ENCODE data around the gene LRMDA. TPM values are rescaled to one million over a fixed set of nuclear protein-coding genes. Genes with fewer than 3 reads are reported as not detected.

LRMDA gene
- total RNA-seq, 5 donors from 2014 or later (not counting 1 experiment from before 2014, with no cell fraction given): 0.30 to 1.2 TPM; not detected in 3

DNA sequence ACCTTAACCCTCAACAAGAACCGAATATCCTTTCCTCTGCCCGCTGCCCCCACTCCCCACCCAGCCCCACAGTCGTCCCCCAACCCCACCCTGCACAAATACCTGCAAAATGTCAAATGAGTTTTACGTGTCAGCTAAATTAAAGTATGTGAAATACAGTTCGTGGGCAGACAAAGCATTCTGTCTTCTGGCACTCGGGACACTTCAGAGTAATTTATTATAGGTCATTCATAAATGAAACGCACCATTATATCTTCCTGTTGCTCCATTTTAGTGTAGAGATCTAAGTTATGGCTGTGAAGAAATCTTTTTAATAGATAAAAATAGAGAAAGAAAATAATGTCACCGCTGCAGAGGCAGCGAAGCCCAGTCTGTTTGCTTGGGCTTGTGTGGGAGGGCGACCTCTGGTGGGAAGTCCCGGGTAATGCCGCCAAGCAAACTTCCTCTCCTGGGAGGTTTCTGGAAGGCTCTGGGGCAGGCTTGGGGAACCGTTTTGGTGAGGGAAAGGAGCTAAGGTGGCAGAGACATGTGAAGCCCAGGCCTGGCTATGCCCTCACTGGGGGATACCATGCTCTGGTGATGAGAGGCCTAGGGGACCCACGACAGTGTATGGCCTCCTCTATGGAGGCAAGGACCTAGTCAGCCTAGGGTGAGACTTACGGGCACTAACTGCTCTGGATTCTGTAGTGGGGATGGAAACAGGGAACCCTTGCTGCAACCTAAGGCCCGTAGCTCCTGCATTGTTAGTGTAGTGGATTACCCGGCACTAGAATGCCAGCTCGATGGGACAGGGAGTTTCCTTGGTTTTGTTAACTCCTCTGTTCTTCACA, 604.9 kb downstream of the LRMDA start:
- POLR2A ChIA-PET: no interaction called here
- Histone ChIP-seq H3K4me3 (ENCODE audit: control insufficient read depth in 1 of 2, extremely low read depth in 1 of 2, low read length in 1 of 2) (no peak overlapping the region), H3K9me3 (no peaks in the 10 kb centered on the region), H3K36me3 (ENCODE audit: control insufficient read depth in 2 of 2, extremely low read depth in 1 of 2, insufficient read depth in 1 of 2, low read length in 1 of 2) (no peaks in the 10 kb centered on the region), H3K27me3 (replicated peaks in 1 of 2; ENCODE audit: control insufficient read depth in 2 of 2, extremely low read depth in 1 of 2, insufficient read depth in 2 of 2, low read length in 1 of 2) (peaks cover 0 to 11% of the 10 kb centered on the region in 2 experiments), H3K27ac (ENCODE audit: low read length) (no peak overlapping the region), H3K4me1 (ENCODE audit: control insufficient read depth in 1 of 2, extremely low read depth in 1 of 2, insufficient read depth in 2 of 2, low read length in 2 of 2) (no peaks in the 10 kb centered on the region)
- ATAC-seq (replicated peaks in 1 of 4) (no peak), DNase-seq (peak in 23 of 35 experiments; percentile 2 to 43 (median 15))
- 28% methylated on average over 3 of the region's 18 CpGs for WGBS (ENCODE audit: insufficient coverage)
- no peaks in the 10 kb centered on the region for H3K36me3 Mint-ChIP-seq
- CTCF ChIA-PET: interaction anchor here in 1 of 2 donors (0.7 kb wide), 1 partner anchor 12 kb away, joined by 3 read pairs; no protein-coding TSS in a partner anchor
- H3K27me3 Mint-ChIP-seq: peaks cover 5 to 14% of the 10 kb centered on the region in 2 donors
- H3K4me1 Mint-ChIP-seq: no peaks in the 10 kb centered on the region
- H3K27ac Mint-ChIP-seq: no peak overlapping the region
- no peak overlapping the region for H3K4me3 Mint-ChIP-seq
- peaks cover 5 to 9% (median 6%) of the 10 kb centered on the region in 3 donors for H3K9me3 Mint-ChIP-seq

DNA sequence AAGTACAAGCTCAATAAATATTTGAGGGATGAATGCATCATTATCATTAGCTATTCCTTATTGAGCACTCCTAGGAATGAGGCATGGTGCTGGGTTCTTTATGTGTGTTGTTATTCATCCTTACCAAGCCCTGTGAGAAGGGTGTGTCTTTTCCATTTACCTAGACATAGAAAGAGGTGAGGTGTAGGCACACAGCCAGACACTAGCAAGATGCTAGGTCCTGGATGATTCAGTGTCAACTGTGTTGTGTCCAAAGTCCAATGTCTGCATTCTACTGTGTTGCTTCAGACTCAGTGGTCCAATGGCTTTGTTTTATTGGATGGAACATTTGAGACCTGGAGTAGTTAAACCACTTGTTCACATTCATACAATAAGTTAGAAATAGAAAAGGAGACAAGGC, 605.5 kb downstream of the LRMDA start:
- no peak overlapping the region for H3K27ac ChIP-seq (ENCODE audit: low read length)
- H3K27me3 Mint-ChIP-seq: peaks cover 1 to 14% of the 10 kb centered on the region in 2 donors
- ChIA-PET POLR2A (interaction anchor here in 1 of 2 donors (0.5 kb wide), 1 partner anchor 1011 kb away, joined by 3 read pairs; no protein-coding TSS in a partner anchor), CTCF (interaction anchor here in 1 of 2 donors (1.3 kb wide), 1 partner anchor 11 kb away, joined by 5 read pairs; no protein-coding TSS in a partner anchor)
- ATAC-seq (replicated peaks in 1 of 4) (no peak), DNase-seq (no peak)
- H3K9me3 Mint-ChIP-seq: peaks cover 5 to 9% (median 6%) of the 10 kb centered on the region in 3 donors
- H3K4me3 Mint-ChIP-seq: no peak overlapping the region
- no peaks in the 10 kb centered on the region for H3K4me1 ChIP-seq (ENCODE audit: control insufficient read depth in 1 of 2, extremely low read depth in 1 of 2, insufficient read depth in 2 of 2, low read length in 2 of 2)
- no peaks in the 10 kb centered on the region for H3K9me3 ChIP-seq
- peaks cover 0 to 10% of the 10 kb centered on the region in 2 experiments for H3K27me3 ChIP-seq (replicated peaks in 1 of 2; ENCODE audit: control insufficient read depth in 2 of 2, extremely low read depth in 1 of 2, insufficient read depth in 2 of 2, low read length in 1 of 2)
- no peaks in the 10 kb centered on the region for H3K4me1 Mint-ChIP-seq
- no peak overlapping the region for H3K27ac Mint-ChIP-seq
- no peaks in the 10 kb centered on the region for H3K36me3 ChIP-seq (ENCODE audit: control insufficient read depth in 2 of 2, extremely low read depth in 1 of 2, insufficient read depth in 1 of 2, low read length in 1 of 2)
- H3K4me3 ChIP-seq (ENCODE audit: control insufficient read depth in 1 of 2, extremely low read depth in 1 of 2, low read length in 1 of 2): no peak overlapping the region
- no peaks in the 10 kb centered on the region for H3K36me3 Mint-ChIP-seq

DNA sequence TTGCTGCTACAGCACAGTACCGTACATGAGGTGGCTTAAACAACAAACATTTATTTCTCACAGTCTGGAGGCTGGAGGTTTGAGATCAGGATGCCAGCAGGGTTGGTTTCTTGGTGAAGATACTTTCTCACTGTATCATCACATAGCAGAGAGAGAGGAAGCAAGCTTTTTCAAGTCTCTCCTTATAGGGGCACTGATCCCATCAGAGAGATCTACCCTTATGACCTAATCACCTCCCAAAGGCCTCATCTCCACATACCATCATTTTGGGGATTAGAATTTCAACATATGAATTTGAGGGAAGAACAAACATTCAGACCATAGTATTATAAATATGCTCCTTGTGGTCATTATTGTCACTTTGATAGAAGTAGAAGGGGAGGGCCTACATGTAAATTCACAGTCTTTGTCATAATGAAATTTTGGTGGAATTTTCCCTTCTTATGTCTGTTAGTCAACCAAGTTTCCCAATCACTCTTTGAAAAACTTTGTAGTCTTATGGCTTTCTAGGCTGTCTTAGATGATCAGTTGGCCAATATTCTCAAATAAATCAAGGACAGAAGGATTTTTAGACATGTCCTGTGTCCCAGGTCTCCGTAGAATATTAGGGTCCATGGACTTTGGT, 606.2 kb downstream of the LRMDA start:
- no CpG with 5 or more reads among the region's 2 CpGs for WGBS (ENCODE audit: insufficient coverage)
- no peak overlapping the region for H3K27ac Mint-ChIP-seq
- Histone ChIP-seq H3K4me3 (ENCODE audit: control insufficient read depth in 1 of 2, extremely low read depth in 1 of 2, low read length in 1 of 2) (no peak overlapping the region), H3K27me3 (replicated peaks in 1 of 2; ENCODE audit: control insufficient read depth in 2 of 2, extremely low read depth in 1 of 2, insufficient read depth in 2 of 2, low read length in 1 of 2) (peaks cover 0 to 7% of the 10 kb centered on the region in 2 experiments), H3K27ac (ENCODE audit: low read length) (no peak overlapping the region), H3K4me1 (ENCODE audit: control insufficient read depth in 1 of 2, extremely low read depth in 1 of 2, insufficient read depth in 2 of 2, low read length in 2 of 2) (no peaks in the 10 kb centered on the region), H3K36me3 (ENCODE audit: control insufficient read depth in 2 of 2, extremely low read depth in 1 of 2, insufficient read depth in 1 of 2, low read length in 1 of 2) (no peaks in the 10 kb centered on the region), H3K9me3 (no peaks in the 10 kb centered on the region)
- H3K36me3 Mint-ChIP-seq: no peaks in the 10 kb centered on the region
- H3K9me3 Mint-ChIP-seq: peaks cover 5 to 9% (median 6%) of the 10 kb centered on the region in 3 donors
- H3K4me3 Mint-ChIP-seq: no peak overlapping the region
- DNase-seq: no peak
- ATAC-seq (replicated peaks in 1 of 4): no peak
- POLR2A ChIA-PET: no interaction called here
- CTCF ChIA-PET: interaction anchor here in 1 of 2 donors (1.3 kb wide), 1 partner anchor 11 kb away, joined by 5 read pairs; no protein-coding TSS in a partner anchor
- H3K4me1 Mint-ChIP-seq: no peaks in the 10 kb centered on the region
- H3K27me3 Mint-ChIP-seq: peaks cover 1 to 14% of the 10 kb centered on the region in 2 donors

DNA sequence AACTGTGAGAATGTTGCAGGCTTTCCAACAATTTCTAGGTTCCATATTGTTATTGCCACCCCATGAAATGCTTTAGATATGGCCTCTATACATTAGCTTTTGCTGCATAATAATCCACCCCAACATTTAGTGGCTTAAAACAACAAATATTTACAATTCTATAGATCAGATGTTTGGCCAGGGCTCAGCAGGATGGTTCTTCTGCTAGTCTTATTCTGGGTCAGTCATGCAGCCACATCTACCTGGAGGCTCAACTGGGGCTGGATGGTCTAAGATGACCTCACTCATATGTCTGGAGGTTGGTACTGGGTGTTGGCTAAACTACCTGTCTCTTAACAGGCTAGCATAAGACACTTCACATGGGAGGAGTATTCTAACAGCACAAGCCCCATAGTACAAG, 607.3 kb downstream of the LRMDA start:
- CTCF ChIA-PET: no interaction called here
- no peaks in the 10 kb centered on the region for H3K36me3 ChIP-seq (ENCODE audit: control insufficient read depth in 2 of 2, extremely low read depth in 1 of 2, insufficient read depth in 1 of 2, low read length in 1 of 2)
- H3K4me1 Mint-ChIP-seq: no peaks in the 10 kb centered on the region
- H3K27me3 Mint-ChIP-seq: peaks cover 1 to 8% of the 10 kb centered on the region in 2 donors
- no peaks in the 10 kb centered on the region for H3K9me3 ChIP-seq
- no peak overlapping the region for H3K27ac ChIP-seq (ENCODE audit: low read length)
- POLR2A ChIA-PET: no interaction called here
- H3K27me3 ChIP-seq (replicated peaks in 1 of 2; ENCODE audit: control insufficient read depth in 2 of 2, extremely low read depth in 1 of 2, insufficient read depth in 2 of 2, low read length in 1 of 2): peaks cover 0 to 5% of the 10 kb centered on the region in 2 experiments
- no peak overlapping the region for H3K27ac Mint-ChIP-seq
- no peaks in the 10 kb centered on the region for H3K36me3 Mint-ChIP-seq
- H3K4me3 Mint-ChIP-seq: no peak overlapping the region
- H3K4me3 ChIP-seq (ENCODE audit: control insufficient read depth in 1 of 2, extremely low read depth in 1 of 2, low read length in 1 of 2): no peak overlapping the region
- DNase-seq (no peak), ATAC-seq (replicated peaks in 1 of 4) (no peak)
- no peaks in the 10 kb centered on the region for H3K4me1 ChIP-seq (ENCODE audit: control insufficient read depth in 1 of 2, extremely low read depth in 1 of 2, insufficient read depth in 2 of 2, low read length in 2 of 2)
- H3K9me3 Mint-ChIP-seq: peaks cover 5 to 9% (median 6%) of the 10 kb centered on the region in 3 donors

DNA sequence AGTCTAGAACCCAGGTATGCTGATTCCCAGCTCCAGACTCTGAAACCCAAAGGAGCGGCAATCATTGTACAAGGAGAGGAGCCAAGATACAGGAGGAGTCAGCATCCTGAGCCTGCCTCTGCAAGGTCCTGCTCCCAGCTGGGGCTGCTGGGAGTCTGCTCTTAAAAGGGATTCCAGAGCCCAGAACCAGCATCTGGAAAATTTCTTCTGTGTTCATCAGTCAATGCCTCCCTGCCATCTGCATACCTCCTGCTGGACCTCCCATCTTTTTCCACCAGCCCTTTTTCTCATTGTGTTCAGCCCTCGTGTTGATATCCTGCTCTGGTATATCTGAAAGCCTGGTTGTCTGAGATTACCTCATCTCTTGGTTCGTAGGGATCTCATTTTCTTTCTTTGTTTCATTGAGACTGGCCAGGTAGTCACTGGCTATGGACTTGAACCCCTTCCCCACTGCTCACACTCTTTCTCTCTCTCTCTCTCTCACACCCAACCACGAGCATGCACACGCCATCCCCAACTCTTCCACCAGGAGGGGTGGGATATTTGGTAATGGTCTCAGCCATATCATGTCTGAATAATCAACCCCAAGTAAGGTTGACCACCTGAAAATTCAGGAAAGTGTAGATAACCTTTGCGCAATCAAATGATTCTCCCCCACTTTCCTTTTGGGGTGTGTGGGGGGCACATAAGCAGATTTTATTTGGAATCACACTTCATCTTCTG, 608.8 kb downstream of the LRMDA start:
- Mint-ChIP-seq H3K36me3 (no peaks in the 10 kb centered on the region), H3K4me1 (no peaks in the 10 kb centered on the region), H3K4me3 (no peak overlapping the region), H3K27me3 (peaks cover under 1 to 8% of the 10 kb centered on the region in 2 donors), H3K27ac (no peak overlapping the region), H3K9me3 (peaks cover 5 to 9% (median 6%) of the 10 kb centered on the region in 3 donors)
- no peaks in the 10 kb centered on the region for H3K36me3 ChIP-seq (ENCODE audit: control insufficient read depth in 2 of 2, extremely low read depth in 1 of 2, insufficient read depth in 1 of 2, low read length in 1 of 2)
- CTCF ChIA-PET: no interaction called here
- no peak for ATAC-seq (replicated peaks in 1 of 4)
- H3K4me1 ChIP-seq (ENCODE audit: control insufficient read depth in 1 of 2, extremely low read depth in 1 of 2, insufficient read depth in 2 of 2, low read length in 2 of 2): no peaks in the 10 kb centered on the region
- POLR2A ChIA-PET: no interaction called here
- peaks cover 0 to 4% of the 10 kb centered on the region in 2 experiments for H3K27me3 ChIP-seq (replicated peaks in 1 of 2; ENCODE audit: control insufficient read depth in 2 of 2, extremely low read depth in 1 of 2, insufficient read depth in 2 of 2, low read length in 1 of 2)
- no peak for DNase-seq
- no peak overlapping the region for H3K4me3 ChIP-seq (ENCODE audit: control insufficient read depth in 1 of 2, extremely low read depth in 1 of 2, low read length in 1 of 2)
- 90% methylated on average over 2 of the region's 6 CpGs for WGBS (ENCODE audit: insufficient coverage)
- H3K9me3 ChIP-seq: no peaks in the 10 kb centered on the region
- H3K27ac ChIP-seq (ENCODE audit: low read length): no peak overlapping the region

DNA sequence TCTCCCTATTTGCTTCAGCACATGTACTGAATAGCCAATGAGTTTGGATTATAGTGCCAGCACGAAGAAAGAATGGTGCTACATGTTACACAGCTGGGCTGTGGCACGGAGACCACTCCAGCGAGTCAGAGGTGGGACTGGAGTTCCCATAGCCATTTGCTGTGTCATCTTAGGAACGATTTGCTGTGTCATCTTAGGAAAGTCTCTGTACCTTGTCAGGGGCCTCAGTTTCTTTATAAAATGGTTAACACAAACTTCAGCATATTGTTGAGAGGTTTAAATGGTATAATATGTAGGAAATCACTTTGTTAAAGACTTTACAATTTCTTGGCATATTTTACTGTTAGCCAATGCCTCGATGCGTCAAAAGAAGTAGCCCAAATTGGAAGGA, 609.4 kb downstream of the LRMDA start:
- DNase-seq (no peak), ATAC-seq (replicated peaks in 1 of 4) (no peak)
- Histone ChIP-seq H3K27me3 (replicated peaks in 1 of 2; ENCODE audit: control insufficient read depth in 2 of 2, extremely low read depth in 1 of 2, insufficient read depth in 2 of 2, low read length in 1 of 2) (peaks cover 0 to 4% of the 10 kb centered on the region in 2 experiments), H3K4me3 (ENCODE audit: control insufficient read depth in 1 of 2, extremely low read depth in 1 of 2, low read length in 1 of 2) (no peak overlapping the region), H3K9me3 (no peaks in the 10 kb centered on the region), H3K27ac (ENCODE audit: low read length) (no peak overlapping the region), H3K4me1 (ENCODE audit: control insufficient read depth in 1 of 2, extremely low read depth in 1 of 2, insufficient read depth in 2 of 2, low read length in 2 of 2) (no peaks in the 10 kb centered on the region), H3K36me3 (ENCODE audit: control insufficient read depth in 2 of 2, extremely low read depth in 1 of 2, insufficient read depth in 1 of 2, low read length in 1 of 2) (no peaks in the 10 kb centered on the region)
- Mint-ChIP-seq H3K4me1 (no peaks in the 10 kb centered on the region), H3K36me3 (no peaks in the 10 kb centered on the region), H3K4me3 (no peak overlapping the region), H3K9me3 (peaks cover 5 to 9% (median 6%) of the 10 kb centered on the region in 3 donors), H3K27ac (no peak overlapping the region), H3K27me3 (peaks cover 0 to 8% of the 10 kb centered on the region in 2 donors)
- 70% methylated on average over 2 of the region's 6 CpGs for WGBS (ENCODE audit: insufficient coverage)
- CTCF ChIA-PET: no interaction called here
- POLR2A ChIA-PET: no interaction called here

Data from T-cell (primary cell).